Type B pancreatic cell (in vitro differentiated cells): ENCODE results near the gene REEP1. TPM values are rescaled to one million over a fixed set of nuclear protein-coding genes. Genes with fewer than 3 reads are reported as not detected.
"Not testable (repeated sequence)": the region's sequence is repeated elsewhere in the genome, so short reads cannot be mapped to it uniquely, and the experiment has no call there.

Source experiments
- DNase-seq: peaks from one replicate; pipeline ENCODE4 v3.0.0; 2021; ENCODE audit warnings: mixed read lengths; ENCODE audit not compliant: unreplicated experiment; ENCODE audit errors: extremely low spot score
- H3K27ac Mint-ChIP-seq: 2 replicates; pipeline ENCODE4 v1.8.0; 2021; ENCODE audit warnings: mild to moderate bottlenecking, mixed read lengths
- H3K27me3 Mint-ChIP-seq: 2 replicates; pipeline ENCODE4 v1.8.0; 2021; ENCODE audit warnings: mixed read lengths
- H3K36me3 Mint-ChIP-seq: 2 replicates; pipeline ENCODE4 v1.8.0; 2021; ENCODE audit warnings: mixed read lengths
- H3K4me1 Mint-ChIP-seq: one replicate; pipeline ENCODE4 v1.8.0; 2021; ENCODE audit warnings: mixed read lengths; ENCODE audit not compliant: unreplicated experiment
- H3K4me3 Mint-ChIP-seq: 2 replicates; pipeline ENCODE4 v1.8.0; 2021; ENCODE audit warnings: mild to moderate bottlenecking, mixed read lengths
- H3K9me3 Mint-ChIP-seq: 2 replicates; pipeline ENCODE4 v1.8.0; 2021; ENCODE audit warnings: mixed read lengths
- total RNA-seq: library from RNA; stranded (reverse); gene quantifications from 2 replicates; pipeline ENCODE4 v1.2.1, GENCODE V29; 2021; ENCODE audit warnings: low replicate concordance
- TF ChIP-seq, protein P1 (sequence below): fragments of 200-600 bp; sonication (generic); conservative IDR thresholded peaks from 2 replicates; pipeline ENCODE4 v1.5.0; 2021; ENCODE audit warnings: antibody characterized with exemption, mild to moderate bottlenecking

REEP1 gene
- total RNA-seq, 1 donor from 2014 or later = 6.4 TPM

- no peak overlapping the region for H3K27ac Mint-ChIP-seq
- no peaks in the 10 kb centered on the region for H3K9me3 Mint-ChIP-seq
- peaks cover 22% of the 10 kb centered on the region for H3K27me3 Mint-ChIP-seq
- DNase-seq = no peak
- no peaks in the 10 kb centered on the region for H3K36me3 Mint-ChIP-seq
- TF ChIP-seq, protein P1, sequence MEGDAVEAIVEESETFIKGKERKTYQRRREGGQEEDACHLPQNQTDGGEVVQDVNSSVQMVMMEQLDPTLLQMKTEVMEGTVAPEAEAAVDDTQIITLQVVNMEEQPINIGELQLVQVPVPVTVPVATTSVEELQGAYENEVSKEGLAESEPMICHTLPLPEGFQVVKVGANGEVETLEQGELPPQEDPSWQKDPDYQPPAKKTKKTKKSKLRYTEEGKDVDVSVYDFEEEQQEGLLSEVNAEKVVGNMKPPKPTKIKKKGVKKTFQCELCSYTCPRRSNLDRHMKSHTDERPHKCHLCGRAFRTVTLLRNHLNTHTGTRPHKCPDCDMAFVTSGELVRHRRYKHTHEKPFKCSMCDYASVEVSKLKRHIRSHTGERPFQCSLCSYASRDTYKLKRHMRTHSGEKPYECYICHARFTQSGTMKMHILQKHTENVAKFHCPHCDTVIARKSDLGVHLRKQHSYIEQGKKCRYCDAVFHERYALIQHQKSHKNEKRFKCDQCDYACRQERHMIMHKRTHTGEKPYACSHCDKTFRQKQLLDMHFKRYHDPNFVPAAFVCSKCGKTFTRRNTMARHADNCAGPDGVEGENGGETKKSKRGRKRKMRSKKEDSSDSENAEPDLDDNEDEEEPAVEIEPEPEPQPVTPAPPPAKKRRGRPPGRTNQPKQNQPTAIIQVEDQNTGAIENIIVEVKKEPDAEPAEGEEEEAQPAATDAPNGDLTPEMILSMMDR = no peak
- no peak overlapping the region for H3K4me3 Mint-ChIP-seq
- H3K4me1 Mint-ChIP-seq = peaks cover 5% of the 10 kb centered on the region
These were observed 10.0 kb upstream of the REEP1 start for GRCh38 chr2:86347401-86347800.

- peaks cover 29% of the 10 kb centered on the region for H3K27me3 Mint-ChIP-seq
- not testable (repeated sequence) for DNase-seq
These were observed 8.5 kb upstream of the REEP1 start for GRCh38 chr2:86345783-86346370.

DNA sequence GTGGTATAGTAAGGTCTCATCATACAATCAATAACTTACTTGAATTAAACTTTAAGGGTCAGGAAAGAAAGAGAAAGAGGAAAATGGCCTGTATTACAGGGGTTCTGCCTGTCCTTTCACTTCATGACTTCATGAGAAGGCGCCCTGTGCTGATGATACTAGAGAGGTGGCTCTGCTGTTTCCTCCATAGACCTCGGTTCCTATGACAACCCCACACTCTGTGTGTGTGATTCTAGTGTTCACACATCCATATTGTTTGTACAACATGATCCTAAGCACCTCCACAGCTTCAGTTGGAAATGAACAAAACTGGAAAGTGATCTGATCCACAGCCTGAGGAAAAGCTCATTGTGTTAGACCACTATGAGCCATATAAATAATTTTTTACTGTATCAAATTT, 7.0 kb upstream of the REEP1 start:
- DNase-seq = no peak
- Mint-ChIP-seq H3K27me3 (peaks cover 43% of the 10 kb centered on the region), H3K27ac (no peak overlapping the region), H3K4me1 (peaks cover 5% of the 10 kb centered on the region), H3K9me3 (peaks cover 9% of the 10 kb centered on the region), H3K4me3 (no peak overlapping the region), H3K36me3 (no peaks in the 10 kb centered on the region)
- TF ChIP-seq, protein P1 = no peak

More at GRCh38 chr2:86345783-86346370, 8.5 kb upstream of the REEP1 start:
- not testable (repeated sequence) for H3K9me3 Mint-ChIP-seq, H3K36me3 Mint-ChIP-seq, H3K4me3 Mint-ChIP-seq, H3K4me1 Mint-ChIP-seq
- peak overlapping the region; percentile 39 for H3K27ac Mint-ChIP-seq

GRCh38 chr2:86342488-86342887, 5.1 kb upstream of the REEP1 start:
- H3K4me1 Mint-ChIP-seq = peaks cover 10% of the 10 kb centered on the region
- TF ChIP-seq, protein P1 = no peak
- no peak for DNase-seq
- peaks cover 51% of the 10 kb centered on the region for H3K27me3 Mint-ChIP-seq
- peaks cover 9% of the 10 kb centered on the region for H3K9me3 Mint-ChIP-seq
- H3K27ac Mint-ChIP-seq = no peak overlapping the region
- H3K4me3 Mint-ChIP-seq = no peak overlapping the region
- no peaks in the 10 kb centered on the region for H3K36me3 Mint-ChIP-seq

DNA sequence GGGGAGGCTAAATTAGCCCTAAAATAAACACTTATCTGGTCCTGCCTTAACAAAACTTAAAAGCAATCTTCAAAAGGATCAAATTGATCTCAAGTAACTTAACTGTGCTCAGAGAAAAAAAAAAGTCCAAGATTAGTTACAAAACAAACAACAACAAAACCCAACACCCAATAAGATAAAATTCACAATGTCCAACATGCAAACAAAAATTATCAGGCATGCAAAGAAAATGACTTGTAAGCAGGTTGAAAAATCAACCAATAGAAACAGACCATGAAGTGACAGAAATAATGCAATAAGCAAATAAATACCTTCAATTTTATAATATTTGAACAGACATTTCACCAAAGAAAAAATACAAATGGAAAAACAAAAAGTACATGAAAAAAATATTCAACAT, 4.0 kb upstream of the REEP1 start:
- Mint-ChIP-seq H3K4me3 (no peak overlapping the region), H3K36me3 (no peaks in the 10 kb centered on the region), H3K27ac (no peak overlapping the region), H3K4me1 (peaks cover 11% of the 10 kb centered on the region), H3K27me3 (peaks cover 53% of the 10 kb centered on the region), H3K9me3 (peaks cover 9% of the 10 kb centered on the region)
- no peak for DNase-seq
- TF ChIP-seq, protein P1 = no peak

- peak; percentile 22 for DNase-seq
- Mint-ChIP-seq H3K9me3 (peaks cover 9% of the 10 kb centered on the region), H3K27me3 (peaks cover 69% of the 10 kb centered on the region), H3K4me3 (peak overlapping the region; percentile 63), H3K27ac (no peak overlapping the region), H3K4me1 (peaks cover 12% of the 10 kb centered on the region), H3K36me3 (no peaks in the 10 kb centered on the region)
- TF ChIP-seq, protein P1 = no peak
These were observed 1.4 kb upstream of the REEP1 start for GRCh38 chr2:86338778-86339295.
